Suprapubic skin (tissue), 4 donors: ENCODE data around the gene PRMT3.

Experiments used
- CTCF ChIP-seq, 2 donors: fragments of 200-600 bp in 1 of 2; fragments of 450-650 bp in 1 of 2; sonication (generic) in 1 of 2; IDR thresholded peaks; one replicate each; pipeline ENCODE4 v1.5.1; 2016 to 2019; ENCODE audit warnings: antibody characterized with exemption in 2 of 2, mild to moderate bottlenecking in 1 of 2, moderate library complexity in 1 of 2
- POLR2A ChIP-seq, 2 donors: fragments of 450-650 bp; IDR thresholded peaks; one replicate each; pipeline ENCODE4 v1.6.1; 2017; ENCODE audit warnings: antibody characterized with exemption in 2 of 2, mild to moderate bottlenecking in 2 of 2, moderate library complexity in 2 of 2
- POLR2AphosphoS5 ChIP-seq, 3 donors: sonication (generic); formaldehyde crosslinking; IDR thresholded peaks; one replicate each; pipeline ENCODE4 v1.6.1; 2017; ENCODE audit warnings: antibody characterized with exemption in 3 of 3

- no peak for TF ChIP-seq CTCF (IDR thresholded peaks at IDR 0.05)
- TF ChIP-seq POLR2A (IDR thresholded peaks at IDR 0.05) = no peak
- no peak for TF ChIP-seq POLR2AphosphoS5 (IDR thresholded peaks at IDR 0.05)
Observed at GRCh38 chr11:20470348-20470747, 82.8 kb downstream of the PRMT3 start.
